GM19238 (cell line): ENCODE measurements around the gene SH3RF3.
A peak's percentile ranks its signal among the peaks of the same experiment; 100 is the strongest.
"Not testable (repeated sequence)": the region's sequence is repeated elsewhere in the genome, so short reads cannot be mapped to it uniquely, and the experiment has no call there.

Experiments used
- DNase-seq: peaks from one replicate; pipeline ENCODE4 v3.0.0; 2011; ENCODE audit warnings: low spot score; ENCODE audit not compliant: insufficient read length

SH3RF3 gene

DNA sequence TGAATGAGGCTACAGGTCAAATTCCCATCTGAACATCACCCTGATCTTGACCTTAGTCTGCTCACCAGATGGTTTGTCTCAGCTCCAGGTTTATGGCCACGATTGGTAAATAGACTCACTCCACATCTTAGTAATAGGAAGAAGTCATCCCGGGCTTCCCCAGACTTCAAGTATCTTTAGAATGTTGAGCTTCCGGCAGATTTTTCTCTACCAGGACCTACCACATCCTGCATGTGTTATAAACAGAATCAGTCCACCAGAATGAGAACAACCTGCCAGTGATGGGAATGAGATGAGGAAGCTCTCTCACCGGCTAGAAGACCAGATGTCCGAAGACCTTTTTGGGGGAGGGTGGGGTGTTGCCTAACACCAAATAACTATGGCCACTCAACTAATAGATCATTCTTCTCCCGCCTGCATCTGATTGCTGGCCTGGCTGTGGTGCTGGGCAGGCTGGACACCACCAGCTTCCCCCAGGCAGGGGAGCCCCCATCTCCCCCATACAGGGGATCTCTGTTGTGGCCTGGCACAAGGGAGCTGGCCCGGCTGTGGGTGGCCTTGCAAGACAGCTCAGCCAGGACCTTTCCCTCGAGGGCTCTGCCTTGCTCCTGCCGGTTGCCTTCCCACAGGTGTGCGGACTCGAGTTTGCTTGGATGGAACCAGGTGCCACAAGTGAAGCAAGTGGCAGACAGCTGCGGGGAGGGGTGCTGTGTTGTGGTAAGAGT lies 88.5 kb downstream of the SH3RF3 start:
- no peak for DNase-seq

DNA sequence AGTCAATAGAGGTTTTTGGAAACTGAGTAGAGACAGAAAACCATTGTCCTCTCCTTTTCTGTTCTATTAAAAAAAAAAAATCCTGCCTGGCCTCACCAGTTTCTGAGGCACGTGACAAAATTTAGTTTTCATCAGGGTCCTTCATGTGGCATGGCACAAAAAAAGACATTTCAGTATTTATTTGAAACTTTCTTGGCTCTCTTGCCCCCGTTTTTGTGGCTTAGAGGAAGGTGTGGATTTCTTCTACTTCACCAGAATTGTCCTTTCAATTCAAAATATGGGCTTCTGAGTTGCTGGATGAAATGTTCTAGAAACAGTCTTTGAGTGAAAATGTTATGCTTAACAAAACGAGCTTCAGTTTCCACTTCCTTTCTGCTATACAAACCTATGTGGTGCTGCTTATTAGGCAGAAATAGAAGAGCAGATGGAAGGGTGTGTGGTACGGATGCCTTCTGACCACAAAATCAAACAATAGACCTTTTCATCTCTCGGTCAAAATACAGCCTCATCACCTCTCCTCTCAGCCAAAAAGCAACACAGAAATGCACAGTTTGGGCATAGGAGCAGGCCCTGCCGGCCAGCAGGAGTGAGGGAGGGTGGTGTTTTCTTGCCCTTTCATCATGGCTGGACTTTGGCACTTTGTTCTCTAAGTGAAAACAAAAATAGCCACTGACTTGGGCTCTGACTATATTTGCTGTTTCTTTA lies 89.2 kb downstream of the SH3RF3 start:
- DNase-seq = peak; percentile 20

DNA sequence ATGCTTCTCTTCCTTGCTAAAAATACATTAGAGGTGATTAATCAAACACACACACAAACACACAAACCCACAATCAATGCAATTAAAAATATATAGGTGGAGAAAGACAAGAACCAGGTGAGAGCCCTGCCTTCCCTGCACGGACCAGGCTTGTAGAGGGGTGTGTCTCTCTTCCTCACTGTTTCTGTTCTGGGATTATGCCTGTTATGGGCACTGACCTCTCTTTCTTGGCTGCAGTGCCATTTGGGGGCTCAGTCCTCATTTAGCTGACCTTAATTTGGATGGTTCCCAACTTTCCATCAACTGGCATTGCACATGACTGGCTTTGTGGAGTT lies 89.8 kb downstream of the SH3RF3 start:
- DNase-seq = no peak

DNA sequence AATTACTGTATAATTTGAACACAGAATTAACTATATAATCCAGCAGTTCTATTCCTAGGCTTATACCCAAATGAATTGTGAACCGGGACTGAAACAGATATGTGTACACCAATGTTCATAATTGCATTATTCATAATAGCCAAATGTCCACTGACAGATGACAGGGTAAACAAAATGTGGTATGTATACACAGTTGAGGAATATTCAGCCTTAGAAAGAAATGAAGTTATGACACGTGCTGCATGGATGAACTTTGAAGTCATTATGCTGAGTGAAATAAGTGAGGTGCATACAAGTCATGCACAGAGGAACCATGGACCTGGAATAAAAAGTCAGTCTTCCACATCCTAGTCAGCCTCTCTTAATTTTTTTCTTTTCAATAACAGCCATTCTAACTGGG lies 91.9 kb downstream of the SH3RF3 start:
- no peak for DNase-seq

DNA sequence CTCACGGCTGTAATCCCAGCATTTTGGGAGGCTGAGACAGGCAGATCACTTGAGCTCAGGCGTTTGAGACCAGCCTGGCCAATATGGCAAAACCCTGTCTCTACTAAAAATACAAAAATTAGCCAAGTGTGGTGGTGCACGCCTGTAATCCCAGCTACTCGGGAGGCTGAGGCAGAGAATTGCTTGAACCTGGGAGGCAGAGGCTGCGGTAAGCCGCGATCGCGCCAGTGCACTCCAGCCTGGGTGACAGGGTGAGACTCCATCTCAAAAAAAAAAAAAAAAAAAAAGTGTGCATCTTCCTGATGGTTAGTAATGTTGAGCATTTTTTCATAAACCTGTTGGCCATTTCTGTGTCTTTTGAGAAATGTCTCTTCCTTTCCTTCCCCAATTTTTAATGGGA lies 92.3 kb downstream of the SH3RF3 start:
- DNase-seq = not testable (repeated sequence)

DNA sequence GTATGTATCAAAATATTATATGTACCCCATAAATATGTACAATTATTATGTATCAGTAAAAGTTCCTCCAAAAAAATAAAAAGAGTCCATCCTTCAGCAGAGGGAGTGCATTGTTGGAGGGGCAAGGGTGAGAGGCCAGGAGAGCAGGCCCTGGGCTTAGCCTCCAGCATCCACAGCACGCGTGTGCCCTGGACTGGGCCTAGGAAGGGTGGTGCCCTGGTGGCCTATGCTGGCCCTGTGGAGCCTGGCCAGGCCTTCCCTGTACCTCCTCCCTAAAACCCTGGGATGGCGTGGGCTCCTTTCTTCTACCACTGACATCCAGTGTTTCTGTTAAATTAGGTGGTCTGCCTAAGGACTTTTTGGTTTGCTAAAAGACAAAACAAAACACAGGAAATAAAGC lies 93.4 kb downstream of the SH3RF3 start:
- no peak for DNase-seq

DNA sequence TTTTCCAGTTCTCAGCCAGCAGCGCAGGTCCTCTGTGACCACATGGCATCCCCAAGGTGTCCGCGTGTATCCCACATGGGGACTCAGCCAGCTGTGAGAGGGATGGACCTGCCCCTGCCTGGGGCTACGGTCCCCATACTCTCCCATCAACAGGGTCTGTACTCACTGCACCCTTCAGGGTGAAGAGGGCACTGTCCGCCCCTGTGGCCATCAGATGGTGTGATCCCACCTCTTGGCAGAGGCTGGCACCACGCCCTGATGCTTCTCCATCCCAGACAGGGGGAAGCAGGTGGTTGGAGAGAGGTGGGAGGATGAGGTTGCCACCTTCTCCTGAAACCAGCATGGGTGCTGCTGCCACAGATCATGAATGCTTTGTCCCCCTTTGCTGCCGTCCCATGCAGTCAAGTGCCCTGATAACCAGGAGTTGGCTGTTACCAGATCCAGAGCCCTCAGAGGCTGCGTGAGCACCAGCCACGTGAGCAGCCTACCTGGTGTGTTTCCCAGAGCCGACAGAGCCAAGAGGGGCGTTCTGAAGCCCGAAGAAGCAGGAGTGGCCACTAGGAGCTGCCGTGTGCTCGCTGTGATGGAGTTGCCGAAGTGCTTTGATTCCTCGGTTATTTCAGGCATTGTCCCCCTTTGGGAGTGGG lies 93.9 kb downstream of the SH3RF3 start:
- DNase-seq = no peak

DNA sequence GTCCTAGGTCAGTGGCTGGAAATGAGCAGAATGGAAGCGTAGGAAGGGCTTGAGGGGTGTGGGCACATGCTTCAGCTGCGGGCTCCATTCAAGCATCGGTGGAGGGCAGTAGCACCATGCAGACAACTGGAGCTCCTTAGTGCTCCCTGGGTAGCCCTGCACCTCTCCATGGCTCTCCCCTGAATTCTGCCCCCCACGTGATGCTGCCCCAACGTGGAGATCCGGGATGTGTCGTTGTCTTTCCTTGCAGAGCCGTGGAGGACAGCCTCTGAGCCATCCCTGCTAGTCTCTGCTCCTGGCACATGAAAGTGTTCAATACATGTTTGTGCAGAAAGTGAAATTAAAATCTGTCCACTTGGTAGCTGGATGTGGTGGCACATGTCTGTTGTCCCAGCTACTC lies 94.5 kb downstream of the SH3RF3 start:
- no peak for DNase-seq

DNA sequence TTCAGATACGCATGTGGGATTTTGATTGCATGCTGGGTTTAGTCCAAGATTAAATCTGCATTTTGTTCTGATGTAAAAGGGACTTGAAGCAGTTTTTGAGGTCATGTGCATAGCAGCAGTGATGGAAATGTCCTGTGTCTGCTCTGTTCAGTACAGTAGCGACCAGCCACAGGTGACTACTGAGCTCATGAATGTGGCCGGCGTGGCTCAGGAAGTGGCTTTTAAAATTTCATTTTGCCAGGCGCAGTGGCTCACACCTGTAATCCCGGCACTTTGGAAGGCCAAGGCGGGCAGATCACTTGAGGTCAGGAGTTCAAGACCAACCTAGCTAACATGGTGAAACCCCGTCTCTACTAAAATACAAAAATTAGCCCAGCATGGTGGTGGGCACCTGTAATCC lies 95.3 kb downstream of the SH3RF3 start:
- DNase-seq = not testable (repeated sequence)

DNA sequence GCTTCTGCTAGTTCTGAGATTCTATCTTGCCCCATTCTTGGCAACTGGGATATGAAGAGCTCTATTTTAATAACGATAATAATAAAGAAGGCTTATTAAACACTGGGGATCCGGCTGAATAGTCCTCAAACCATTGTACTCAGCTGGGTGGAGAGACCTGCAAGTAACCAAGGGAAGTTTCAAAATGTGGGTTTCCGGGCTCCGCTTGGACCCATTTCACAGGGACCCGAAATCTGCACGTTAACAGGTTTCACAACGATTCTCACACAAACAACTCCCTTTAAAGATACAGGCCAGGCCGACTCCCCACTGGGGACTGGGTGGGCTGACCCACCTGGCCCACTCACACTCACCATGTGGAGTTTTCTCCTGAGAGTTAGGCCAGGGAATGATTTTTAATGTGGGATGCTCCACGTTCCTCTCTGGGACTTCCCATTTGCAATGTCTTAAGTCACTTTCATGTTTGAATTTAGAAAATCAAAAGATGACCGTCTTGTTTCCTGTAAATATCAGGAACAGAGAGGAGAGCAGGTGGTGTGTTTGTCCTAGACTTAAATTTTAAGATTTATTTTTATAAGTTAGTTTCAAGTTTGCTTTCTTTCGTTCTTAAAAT lies 96.3 kb downstream of the SH3RF3 start:
- no peak for DNase-seq

DNA sequence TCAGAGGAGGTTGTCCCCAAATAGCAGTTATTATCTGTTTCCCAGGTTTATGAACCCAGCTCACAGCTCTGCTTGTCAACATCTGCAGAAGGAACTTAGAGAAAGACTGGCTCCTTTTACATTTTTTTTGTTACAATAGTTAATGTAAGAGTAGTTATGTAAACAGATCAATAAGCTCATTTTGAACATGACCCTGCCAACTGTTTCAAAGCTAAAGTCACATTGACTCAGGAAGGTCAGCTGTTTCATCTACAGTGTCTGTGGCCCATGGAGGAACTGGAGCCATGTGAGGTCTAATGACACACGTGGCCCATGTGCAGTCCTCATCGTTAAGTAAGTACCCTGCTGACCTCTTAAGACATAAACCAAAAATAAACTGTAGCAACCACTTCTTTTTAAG lies 97.1 kb downstream of the SH3RF3 start:
- no peak for DNase-seq

DNA sequence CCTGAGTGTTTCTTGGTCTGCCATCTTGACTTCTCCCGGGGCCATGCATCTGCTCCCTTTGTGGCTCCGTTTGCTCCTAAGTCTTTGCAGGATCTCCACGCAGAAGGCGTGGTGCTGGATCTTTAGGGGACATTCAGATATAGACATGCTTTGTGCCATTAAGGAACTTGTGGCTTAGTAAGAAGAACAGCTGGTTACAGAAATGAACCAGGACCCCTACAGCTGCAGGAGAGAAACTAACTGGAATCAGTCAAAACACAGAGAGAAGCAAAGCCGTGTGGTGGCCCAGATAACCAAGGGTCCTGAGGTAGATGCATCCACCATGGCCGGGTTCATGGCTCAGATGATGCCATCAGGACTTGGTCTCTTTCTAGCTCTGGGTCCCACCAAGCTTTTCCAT lies 97.6 kb downstream of the SH3RF3 start:
- DNase-seq = no peak

DNA sequence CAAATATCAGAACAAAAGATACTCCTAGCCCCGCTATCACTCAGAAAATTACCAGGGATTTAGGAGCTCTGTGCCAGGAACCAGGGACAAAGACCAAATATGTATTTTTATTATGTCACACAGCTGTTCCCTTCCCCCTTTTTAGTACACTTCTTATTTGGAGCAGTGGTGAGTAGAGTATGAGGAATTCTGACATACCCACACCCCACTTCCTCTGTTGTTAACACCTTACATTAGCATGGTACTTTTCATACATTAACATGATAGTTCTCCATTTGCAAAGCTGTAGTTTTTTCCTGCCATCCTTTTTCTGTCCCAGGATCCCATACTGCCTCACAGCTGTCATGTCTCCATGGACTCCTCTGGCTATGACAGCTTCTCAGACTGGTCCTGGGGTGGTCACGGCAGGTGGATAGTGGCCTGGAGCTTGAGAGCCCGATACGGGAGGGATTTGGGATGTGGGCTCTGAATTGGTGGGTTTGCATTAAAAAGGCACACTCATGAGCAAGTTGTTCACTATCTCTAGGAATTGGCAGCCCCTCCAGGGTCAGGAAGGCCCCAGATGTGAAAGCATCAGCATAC lies 100.2 kb downstream of the SH3RF3 start:
- DNase-seq = no peak

DNA sequence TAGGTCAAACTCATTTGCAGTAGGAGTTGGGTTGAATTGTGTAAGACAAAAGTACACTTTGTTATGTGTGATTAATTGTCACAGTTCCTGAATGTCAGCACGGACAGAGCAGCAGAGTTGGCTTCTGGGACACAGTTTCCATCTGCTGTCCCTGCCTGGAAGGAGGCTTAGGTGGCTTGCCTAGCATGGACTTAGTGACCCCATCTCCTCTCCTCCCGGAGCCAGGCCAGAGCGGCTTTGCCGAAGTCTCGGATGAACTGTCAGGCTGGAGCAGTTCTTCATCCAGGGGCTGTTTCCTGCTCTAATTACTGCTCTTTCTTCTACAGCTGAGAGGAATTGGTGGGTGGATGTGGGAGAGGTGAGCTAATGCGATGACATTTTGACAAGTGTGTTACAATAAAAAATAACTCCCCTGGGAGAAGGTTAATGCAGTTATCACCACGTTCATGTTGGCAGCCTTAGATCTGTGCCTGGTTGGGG lies 102.0 kb downstream of the SH3RF3 start:
- DNase-seq = no peak

DNA sequence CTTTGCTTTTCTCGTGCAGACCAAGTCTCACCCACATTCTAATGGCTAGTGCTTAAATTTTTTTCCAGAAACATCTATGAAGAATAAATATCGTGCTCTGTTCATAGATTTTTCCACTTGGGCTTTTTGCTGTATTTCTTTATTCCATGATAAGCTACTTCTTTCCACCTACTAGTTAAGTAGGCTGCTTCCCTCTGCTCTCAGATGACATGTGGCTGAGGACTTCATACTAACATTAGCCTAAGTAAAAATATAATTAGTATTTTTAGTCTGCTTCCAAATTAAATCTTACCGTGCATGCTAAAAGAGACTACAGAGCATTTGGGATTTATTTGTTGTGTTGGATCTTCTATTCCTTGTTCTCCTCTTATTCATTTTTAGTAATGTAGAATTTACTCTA lies 102.4 kb downstream of the SH3RF3 start:
- DNase-seq = no peak

DNA sequence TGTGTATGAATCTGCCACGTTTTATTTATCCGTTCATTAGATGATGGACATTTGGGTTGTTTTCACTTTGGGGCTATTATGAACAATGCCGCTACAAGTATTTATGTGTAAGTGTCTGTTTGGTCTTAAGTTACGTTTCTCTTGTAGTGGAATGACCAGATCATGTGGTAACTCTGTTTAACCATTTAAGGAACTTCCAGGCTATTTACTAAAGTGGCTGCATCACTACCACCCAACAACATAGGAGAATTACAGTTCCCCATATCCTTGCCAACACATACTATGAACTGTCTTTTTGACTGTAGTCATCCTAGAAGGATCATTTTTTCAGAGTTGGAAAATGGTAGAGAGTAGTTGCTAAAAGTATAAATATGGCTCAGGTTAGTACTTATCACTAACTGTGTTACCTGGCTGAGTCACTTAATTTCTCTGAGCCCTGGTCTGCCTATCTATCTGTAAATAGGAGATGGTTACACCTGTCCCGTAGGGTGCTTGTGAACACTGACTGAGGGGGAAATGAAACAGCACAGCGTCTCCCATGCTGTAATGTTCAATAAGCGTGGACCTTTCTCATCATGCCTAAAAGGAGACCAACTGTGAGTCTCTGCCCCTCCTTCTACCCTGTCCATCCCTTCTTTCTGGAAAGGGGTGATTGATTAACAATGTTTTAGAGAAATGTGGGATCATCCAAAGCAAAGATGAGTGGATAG lies 103.1 kb downstream of the SH3RF3 start:
- DNase-seq = no peak

DNA sequence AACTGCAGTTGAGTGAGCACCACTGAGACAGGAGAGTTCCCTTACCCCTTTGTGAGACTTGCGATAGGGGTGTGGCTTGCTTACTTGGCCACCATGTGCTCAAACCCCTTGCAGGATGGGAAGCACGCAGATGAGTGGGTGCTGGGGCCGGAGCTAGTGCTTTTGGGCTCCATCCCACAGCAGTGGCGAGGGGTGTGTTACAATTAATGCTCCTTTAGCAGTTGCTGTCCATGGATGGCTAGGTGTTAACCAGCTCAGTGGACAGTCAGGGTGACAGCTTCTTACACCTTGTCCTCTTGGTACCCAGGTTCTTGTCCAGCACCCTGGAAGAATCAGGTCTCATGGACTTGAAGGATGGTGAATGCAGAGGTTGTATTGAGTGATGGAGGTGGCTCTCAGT lies 103.9 kb downstream of the SH3RF3 start:
- no peak for DNase-seq

DNA sequence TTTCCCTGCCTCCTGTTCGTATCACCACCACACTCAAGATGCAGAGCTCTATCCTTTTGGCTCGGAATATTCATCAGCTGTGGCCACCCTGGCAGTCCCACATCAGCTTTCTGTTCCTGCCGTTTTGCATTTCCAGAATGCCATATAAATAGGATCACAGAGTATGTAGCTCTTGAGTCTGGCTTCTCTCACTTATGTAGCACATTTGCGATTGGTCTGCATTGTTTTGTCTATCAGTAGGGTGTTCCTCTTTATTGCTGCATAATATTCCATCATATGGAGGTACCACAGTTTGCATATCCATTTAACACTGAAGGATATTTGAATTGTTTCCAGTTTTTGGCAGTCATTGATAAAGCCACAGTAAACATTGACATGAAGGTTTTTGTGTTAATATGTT lies 104.6 kb downstream of the SH3RF3 start:
- DNase-seq = no peak

DNA sequence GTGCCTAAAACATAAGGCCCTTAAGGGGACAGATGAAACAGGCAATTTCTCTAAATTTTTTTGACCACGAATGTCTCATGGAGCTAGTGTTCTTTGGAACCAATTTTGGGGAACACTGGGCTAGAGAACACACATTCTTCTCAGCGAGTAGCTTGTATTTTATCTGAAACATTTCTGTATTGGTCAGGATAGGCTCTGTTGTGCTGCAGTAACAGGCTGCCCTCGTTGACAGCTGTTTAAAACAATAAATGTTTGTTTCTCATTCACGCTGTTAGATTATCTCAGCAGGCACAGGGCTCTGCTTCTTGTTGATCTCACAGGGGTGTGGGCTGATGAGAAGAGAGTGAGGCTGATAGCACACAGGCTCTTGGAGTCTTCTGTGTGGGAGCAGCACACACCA lies 105.3 kb downstream of the SH3RF3 start:
- DNase-seq = no peak

DNA sequence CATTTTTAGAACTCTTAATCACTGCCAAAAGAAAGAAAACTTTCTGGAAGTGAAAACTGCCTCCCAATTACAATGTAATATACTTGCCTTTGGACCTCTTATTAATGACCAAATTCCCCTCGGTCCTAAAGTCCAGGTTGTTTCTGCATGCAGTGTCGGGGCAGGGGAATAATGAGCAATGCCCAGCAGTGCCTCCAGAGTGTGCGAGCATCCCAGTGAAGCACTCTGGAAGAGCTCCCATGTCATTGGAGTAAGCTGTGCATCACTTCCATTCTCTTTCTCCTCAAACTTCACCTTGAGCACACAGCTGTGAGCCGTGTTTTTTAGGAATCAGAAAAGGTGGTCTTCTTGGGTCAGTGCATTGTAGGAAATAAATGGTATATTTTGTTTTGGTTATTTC lies 107.1 kb downstream of the SH3RF3 start:
- no peak for DNase-seq

DNA sequence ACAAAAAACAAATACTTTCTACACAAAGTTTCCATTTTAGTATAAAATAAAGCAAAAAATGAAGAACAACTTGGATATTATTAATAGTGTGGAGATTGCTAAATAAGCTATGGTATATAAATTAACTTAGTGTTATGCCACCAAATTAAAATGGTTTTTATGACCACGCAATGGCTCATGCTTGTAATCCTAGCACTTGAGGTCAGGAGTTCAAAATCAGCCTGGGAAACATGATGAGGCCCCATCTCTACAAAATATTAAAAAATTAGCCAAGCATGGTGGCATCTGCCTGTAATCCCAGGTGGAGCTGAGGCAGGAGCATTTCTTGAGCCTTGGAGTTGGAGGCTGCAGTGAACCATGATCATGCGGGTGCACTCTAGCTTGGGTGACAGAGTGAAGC lies 108.8 kb downstream of the SH3RF3 start:
- no peak for DNase-seq
